Activated T-helper 17 cell treated with anti-CD3 and anti-CD28 coated beads, Interleukin-2, amount 50 U/mL, for 72 hours (primary cell): ENCODE data around the gene AFAP1L2. TPM values are rescaled to one million over a fixed set of nuclear protein-coding genes. Genes with fewer than 3 reads are reported as not detected.

Source experiments
- ATAC-seq: fragments of 150-1000 bp; cut with Tn5 transposase; replicated peaks from 2 replicates; pipeline ENCODE4 v1.10.0; 2021; ENCODE audit warnings: mild to moderate bottlenecking, moderate library complexity
- H3K27ac Mint-ChIP-seq: one replicate; pipeline ENCODE4 v1.8.0; 2022; ENCODE audit warnings: mixed read lengths
- H3K27me3 Mint-ChIP-seq: one replicate; pipeline ENCODE4 v1.8.0; 2022; ENCODE audit warnings: mixed read lengths
- H3K36me3 Mint-ChIP-seq: one replicate; pipeline ENCODE4 v1.8.0; 2022; ENCODE audit warnings: low read depth, mild to moderate bottlenecking, mixed read lengths
- H3K4me1 Mint-ChIP-seq: one replicate; pipeline ENCODE4 v1.8.0; 2022; ENCODE audit warnings: mixed read lengths
- H3K4me3 Mint-ChIP-seq: one replicate; pipeline ENCODE4 v1.8.0; 2022; ENCODE audit warnings: mild to moderate bottlenecking, mixed read lengths
- H3K9me3 Mint-ChIP-seq: one replicate; pipeline ENCODE4 v1.8.0; 2022; ENCODE audit warnings: mixed read lengths
- total RNA-seq, 2 donors: library from RNA; stranded (reverse); gene quantifications; one replicate each; pipeline ENCODE4 v1.2.3, GENCODE V29; 2022

Gene AFAP1L2
- total RNA-seq, 2 donors from 2014 or later, result 1.1 to 1.7 TPM

DNA sequence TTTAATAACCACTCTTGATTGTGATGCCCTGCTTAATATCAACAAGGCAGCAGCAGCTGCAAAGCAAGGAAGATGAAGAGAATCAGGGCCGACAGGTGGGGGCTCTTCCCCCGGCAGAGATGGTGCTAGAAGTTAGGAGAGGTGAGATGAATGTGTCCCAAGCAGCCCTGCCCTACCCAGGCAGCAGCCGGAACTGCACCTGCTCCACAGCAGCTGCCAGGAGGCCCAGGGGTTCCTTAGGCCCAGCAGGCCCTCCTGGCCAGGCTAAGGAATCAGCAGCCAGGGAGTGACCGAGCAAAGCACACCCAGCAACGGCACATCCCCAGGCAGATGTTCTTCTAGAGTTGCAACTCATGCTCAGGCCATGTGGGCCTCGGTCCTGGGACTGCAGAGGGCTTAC is 17.9 kb downstream of the AFAP1L2 start:
- Mint-ChIP-seq H3K36me3 (no peaks in the 10 kb centered on the region), H3K27me3 (peaks cover 20% of the 10 kb centered on the region), H3K4me3 (no peak overlapping the region), H3K9me3 (no peaks in the 10 kb centered on the region), H3K4me1 (peaks cover 7% of the 10 kb centered on the region), H3K27ac (no peak overlapping the region)
- no peak for ATAC-seq

DNA sequence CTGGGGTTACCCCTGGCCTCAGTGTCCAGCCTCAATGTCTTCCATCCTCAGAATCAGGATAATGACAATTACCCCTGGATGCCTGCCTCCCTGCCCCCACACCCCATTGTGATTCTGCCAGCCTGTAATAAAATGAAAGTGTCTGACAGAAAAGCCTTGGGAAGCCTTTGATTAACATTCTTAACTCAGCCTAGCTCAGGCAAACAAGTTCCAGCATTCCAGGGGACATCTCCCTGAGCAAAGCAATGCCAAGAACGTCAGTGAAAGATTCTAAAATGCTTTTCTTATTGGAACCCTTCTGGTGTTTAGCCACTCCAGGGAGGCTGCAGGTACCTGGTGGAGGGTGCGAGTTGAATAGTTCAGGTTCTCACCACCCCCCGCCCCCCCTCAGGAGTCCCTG is 18.7 kb downstream of the AFAP1L2 start:
- ATAC-seq, result no peak
- Mint-ChIP-seq H3K4me1 (peaks cover 7% of the 10 kb centered on the region), H3K27me3 (peaks cover 24% of the 10 kb centered on the region), H3K9me3 (no peaks in the 10 kb centered on the region), H3K4me3 (no peak overlapping the region), H3K27ac (no peak overlapping the region), H3K36me3 (no peaks in the 10 kb centered on the region)

DNA sequence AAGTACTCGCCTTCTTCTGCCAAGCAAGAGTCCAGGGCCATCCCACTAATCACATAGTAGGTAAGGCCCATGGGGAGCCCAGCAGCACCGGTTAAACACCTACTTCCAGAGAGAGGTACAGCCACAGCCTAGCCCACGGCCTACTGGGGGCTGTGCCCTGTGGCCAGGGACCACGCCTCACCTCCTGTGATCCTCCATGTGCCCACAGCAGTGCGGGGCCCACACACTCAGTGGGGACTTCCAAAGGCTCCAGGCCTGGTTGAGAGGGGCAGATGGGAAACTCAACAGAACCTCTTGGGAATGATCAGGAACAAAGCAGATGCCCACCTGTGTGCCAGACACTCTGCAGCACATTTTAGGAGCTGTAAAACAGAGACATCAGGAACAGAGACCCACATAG is 19.7 kb downstream of the AFAP1L2 start:
- Mint-ChIP-seq H3K4me3 (no peak overlapping the region), H3K27me3 (peaks cover 26% of the 10 kb centered on the region), H3K27ac (no peak overlapping the region), H3K4me1 (peaks cover 7% of the 10 kb centered on the region), H3K36me3 (no peaks in the 10 kb centered on the region), H3K9me3 (no peaks in the 10 kb centered on the region)
- ATAC-seq, result no peak

DNA sequence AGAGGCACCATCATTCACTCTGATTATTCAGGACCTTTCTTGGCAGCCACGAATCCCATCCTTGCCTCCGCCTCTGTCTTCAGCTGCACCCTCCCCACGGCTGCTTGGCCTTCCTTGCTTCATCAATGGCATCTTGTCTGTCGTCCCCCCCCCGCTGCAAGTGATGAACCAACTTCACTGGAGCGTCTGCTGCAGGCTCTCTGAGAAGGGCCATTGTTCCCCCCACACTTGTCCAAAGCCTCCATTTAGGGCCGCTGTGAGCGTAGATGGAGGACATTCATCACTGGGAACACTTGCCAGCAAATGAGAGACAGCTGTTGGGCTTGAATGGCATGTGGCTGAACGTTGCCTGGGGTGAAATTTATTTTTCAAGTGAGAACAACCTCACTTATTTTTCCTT is 20.1 kb downstream of the AFAP1L2 start:
- Mint-ChIP-seq H3K27me3 (peaks cover 28% of the 10 kb centered on the region), H3K9me3 (no peaks in the 10 kb centered on the region), H3K36me3 (no peaks in the 10 kb centered on the region)

DNA sequence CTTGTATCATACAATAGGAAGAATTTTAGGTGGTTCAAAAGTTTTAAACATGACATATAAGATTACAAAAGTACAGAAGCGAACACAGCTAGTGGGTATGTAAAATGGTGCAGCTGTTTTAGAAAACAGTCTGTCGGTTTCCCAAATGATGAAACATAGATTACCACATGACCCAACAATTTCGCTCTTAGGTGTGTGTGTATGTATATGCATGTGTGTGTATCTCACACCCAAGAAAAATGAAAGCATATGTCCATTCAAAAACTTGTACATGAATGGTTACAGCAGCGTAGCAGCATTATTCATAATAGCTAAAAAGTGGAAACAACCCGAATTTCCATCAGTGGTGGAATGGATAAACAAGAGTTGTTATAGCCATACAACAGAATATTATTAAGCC is 23.5 kb downstream of the AFAP1L2 start:
- Mint-ChIP-seq H3K36me3 (no peaks in the 10 kb centered on the region), H3K4me3 (no peak overlapping the region), H3K4me1 (no peaks in the 10 kb centered on the region), H3K27me3 (peaks cover 35% of the 10 kb centered on the region), H3K9me3 (no peaks in the 10 kb centered on the region), H3K27ac (no peak overlapping the region)
- no peak for ATAC-seq

More for the DNA sequence above, 20.1 kb downstream of the AFAP1L2 start:
- ATAC-seq, result no peak
- H3K4me3 Mint-ChIP-seq, result no peak overlapping the region
- no peak overlapping the region for H3K27ac Mint-ChIP-seq
- peaks cover 7% of the 10 kb centered on the region for H3K4me1 Mint-ChIP-seq

DNA sequence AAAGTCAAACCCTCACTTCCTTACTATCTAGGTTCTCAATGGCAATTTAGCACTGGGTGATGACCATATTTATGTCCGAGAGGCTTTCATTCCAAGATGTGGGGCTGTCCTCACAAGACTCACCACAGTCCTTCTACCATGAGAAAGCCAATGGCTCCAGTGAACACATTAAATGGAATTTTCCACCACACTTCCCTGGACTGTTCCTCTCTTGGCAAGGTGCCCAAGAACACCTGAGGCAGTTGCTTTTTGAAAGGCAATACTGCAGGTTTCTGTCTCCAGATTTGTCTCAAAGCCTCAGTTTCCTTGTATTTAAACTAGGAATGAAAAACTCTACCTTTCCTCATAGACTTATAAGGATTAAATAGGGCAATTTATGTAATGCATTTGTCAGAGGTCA is 24.2 kb downstream of the AFAP1L2 start:
- ATAC-seq, result no peak
- H3K4me1 Mint-ChIP-seq, result no peaks in the 10 kb centered on the region
- no peaks in the 10 kb centered on the region for H3K36me3 Mint-ChIP-seq
- H3K9me3 Mint-ChIP-seq, result no peaks in the 10 kb centered on the region
- H3K4me3 Mint-ChIP-seq, result no peak overlapping the region
- no peak overlapping the region for H3K27ac Mint-ChIP-seq
- H3K27me3 Mint-ChIP-seq, result peaks cover 40% of the 10 kb centered on the region

DNA sequence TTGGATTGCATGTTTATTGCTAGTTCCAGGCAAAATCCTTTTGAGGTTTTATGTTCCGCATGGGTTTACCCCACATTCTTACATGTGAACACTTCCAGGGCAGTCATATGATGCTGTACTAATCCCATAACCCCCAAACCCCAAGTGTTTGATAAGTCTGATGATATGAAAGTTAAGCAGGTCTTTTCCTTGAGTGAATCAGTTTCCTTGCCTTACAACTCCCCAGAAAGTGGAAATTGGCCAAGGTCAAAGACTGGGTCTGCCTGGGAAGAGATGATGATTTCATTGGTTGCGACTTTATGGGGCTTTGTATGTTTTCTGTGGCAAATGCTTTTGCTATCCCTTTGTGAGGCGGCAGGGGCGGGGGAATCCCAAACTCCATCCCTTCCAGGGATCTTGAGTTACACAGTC is 24.7 kb downstream of the AFAP1L2 start:
- ATAC-seq, result no peak
- Mint-ChIP-seq H3K4me3 (no peak overlapping the region), H3K9me3 (no peaks in the 10 kb centered on the region), H3K4me1 (no peaks in the 10 kb centered on the region), H3K27me3 (peaks cover 41% of the 10 kb centered on the region), H3K27ac (no peak overlapping the region), H3K36me3 (no peaks in the 10 kb centered on the region)

DNA sequence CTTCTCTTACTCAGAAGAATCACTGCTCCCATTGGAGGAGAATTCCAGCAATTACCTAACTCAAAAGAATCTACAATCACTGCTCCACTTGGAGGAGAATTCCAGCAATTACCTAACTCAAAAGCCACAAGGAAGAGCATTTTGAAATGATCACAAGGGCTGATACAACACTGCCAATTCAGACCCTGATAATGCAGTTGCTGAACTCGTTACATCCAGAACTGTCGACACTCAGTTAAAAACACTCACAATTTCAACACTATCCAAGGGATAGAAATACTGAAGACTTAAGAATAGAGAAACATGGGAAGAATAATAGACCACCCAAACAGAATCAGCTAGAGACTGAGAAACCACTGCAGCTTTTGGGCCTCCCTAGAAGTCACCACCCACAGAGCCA is 27.8 kb downstream of the AFAP1L2 start:
- Mint-ChIP-seq H3K9me3 (no peaks in the 10 kb centered on the region), H3K27me3 (peaks cover 34% of the 10 kb centered on the region), H3K36me3 (no peaks in the 10 kb centered on the region), H3K27ac (no peak overlapping the region), H3K4me1 (no peaks in the 10 kb centered on the region), H3K4me3 (no peak overlapping the region)
- no peak for ATAC-seq

DNA sequence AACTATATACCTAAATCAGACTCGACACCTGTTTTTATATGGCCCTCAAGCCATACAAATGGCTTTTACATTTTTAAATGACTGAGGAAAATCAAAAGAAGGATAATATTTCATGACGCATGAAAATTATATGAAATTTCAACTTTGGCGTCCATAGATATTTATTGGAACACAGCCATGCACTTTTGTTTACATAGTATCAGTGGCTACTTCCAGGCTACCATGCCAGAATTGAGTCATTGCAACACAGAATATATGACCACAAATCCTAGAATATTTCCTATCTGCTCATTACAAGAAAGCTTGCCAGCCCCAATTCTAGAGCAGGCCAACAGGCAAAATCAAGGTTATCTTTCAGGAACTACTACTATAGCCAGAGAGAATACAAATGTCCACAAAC is 29.3 kb downstream of the AFAP1L2 start:
- ATAC-seq, result no peak
- no peak overlapping the region for H3K4me3 Mint-ChIP-seq
- peaks cover 25% of the 10 kb centered on the region for H3K27me3 Mint-ChIP-seq
- no peaks in the 10 kb centered on the region for H3K4me1 Mint-ChIP-seq
- no peaks in the 10 kb centered on the region for H3K36me3 Mint-ChIP-seq
- H3K9me3 Mint-ChIP-seq, result no peaks in the 10 kb centered on the region
- no peak overlapping the region for H3K27ac Mint-ChIP-seq

DNA sequence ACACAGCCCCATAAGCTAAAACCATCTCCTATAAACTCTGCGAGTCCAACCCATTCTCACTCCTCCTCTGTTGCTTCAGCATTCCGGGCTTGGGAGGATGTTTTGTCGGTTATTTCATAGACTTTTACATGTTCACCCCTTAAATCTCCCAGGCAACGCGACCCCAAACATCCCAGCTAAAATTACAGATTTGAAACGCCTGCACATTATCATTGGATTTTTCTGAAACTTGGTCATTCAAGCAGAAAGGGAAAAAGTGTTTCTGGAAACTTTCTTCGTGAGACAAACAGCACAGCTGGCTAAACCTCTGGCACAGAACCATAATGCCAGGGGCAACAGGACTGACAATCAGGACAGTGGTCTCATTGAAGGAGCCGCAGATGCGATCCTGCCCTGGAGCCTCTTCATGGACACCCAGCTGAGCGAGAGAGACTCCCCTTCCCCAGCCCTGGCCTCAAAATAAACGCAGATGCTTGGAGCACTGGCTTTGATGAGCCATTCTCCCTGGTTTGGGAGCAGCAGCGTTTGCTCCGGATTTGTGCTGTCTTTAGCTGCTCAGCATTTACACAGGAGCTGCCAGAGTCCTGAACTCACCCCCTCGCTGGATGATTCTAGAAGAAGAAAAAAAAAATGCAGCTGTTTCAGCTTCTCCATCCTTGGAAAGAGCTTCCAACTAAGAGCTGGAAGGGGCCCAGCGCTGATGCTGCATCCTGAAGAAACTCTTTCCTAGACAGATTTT is 30.1 kb downstream of the AFAP1L2 start:
- Mint-ChIP-seq H3K4me1 (no peaks in the 10 kb centered on the region), H3K4me3 (no peak overlapping the region), H3K27ac (no peak overlapping the region), H3K9me3 (no peaks in the 10 kb centered on the region), H3K36me3 (no peaks in the 10 kb centered on the region), H3K27me3 (peaks cover 20% of the 10 kb centered on the region)
- ATAC-seq, result no peak

DNA sequence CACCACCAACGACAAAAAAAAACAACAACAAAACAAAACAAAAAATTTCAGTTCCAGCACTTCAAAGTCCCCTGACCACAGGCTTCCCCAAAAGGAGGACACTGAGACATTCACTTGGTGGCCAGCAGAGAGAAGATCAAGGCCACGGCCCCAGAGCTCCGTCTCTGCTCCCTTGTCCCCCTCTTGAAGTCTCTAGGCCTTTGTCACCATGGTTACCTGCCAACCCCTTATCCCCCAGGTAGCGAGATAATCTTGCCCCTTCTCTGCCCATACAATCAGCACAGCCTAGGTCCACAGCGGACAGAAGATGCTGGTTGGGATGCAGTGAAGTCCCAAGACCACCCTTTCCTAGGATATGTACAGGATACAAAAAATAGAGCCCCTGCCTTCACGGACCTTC is 30.7 kb downstream of the AFAP1L2 start:
- Mint-ChIP-seq H3K27ac (no peak overlapping the region), H3K27me3 (peaks cover 19% of the 10 kb centered on the region), H3K4me3 (no peak overlapping the region), H3K36me3 (no peaks in the 10 kb centered on the region), H3K9me3 (no peaks in the 10 kb centered on the region), H3K4me1 (no peaks in the 10 kb centered on the region)
- ATAC-seq, result no peak

DNA sequence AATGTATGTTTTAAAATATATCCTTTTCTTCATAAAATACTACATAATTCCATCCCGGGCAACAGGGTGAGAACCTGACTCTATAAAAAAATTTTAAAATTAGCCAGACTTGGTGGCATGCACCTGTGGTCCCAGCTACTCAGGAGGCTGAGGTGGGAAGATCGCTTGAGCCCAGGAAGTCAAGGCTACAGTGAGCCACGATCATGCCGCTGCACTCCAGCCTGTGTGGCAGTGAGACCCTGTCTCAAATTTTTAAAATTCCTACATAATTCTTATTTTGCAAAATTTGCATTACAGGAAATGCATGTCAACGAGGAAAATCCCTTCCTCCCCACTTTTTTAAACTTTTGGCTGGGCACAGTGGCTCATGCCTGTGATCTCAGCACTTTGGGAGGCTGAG is 31.3 kb downstream of the AFAP1L2 start:
- no peak overlapping the region for H3K27ac Mint-ChIP-seq

DNA sequence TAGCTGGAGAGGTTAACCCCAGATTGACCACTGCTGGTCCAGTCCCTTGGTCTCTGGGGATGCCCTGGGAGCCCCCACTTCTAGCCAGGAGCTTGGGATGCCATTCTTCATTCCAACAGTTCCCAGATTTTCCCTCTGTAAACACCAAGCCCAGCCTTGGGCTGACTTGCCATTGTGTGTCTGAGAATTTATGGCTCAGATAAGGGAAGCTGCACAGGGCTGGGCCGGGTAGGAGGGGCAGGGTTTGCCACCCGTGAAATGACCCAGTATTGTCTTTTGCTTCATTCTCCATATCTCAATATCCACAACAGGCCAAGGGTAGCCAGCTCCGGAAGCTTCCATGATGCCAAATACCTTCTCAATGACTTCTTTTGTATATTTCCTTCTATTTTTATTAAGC is 32.1 kb downstream of the AFAP1L2 start:
- H3K4me1 Mint-ChIP-seq, result no peaks in the 10 kb centered on the region
- H3K27me3 Mint-ChIP-seq, result peaks cover 16% of the 10 kb centered on the region
- no peak overlapping the region for H3K27ac Mint-ChIP-seq
- no peak for ATAC-seq
- H3K4me3 Mint-ChIP-seq, result no peak overlapping the region
- no peaks in the 10 kb centered on the region for H3K36me3 Mint-ChIP-seq
- no peaks in the 10 kb centered on the region for H3K9me3 Mint-ChIP-seq

More for the DNA sequence above, 31.3 kb downstream of the AFAP1L2 start:
- H3K36me3 Mint-ChIP-seq, result no peaks in the 10 kb centered on the region
- H3K4me3 Mint-ChIP-seq, result no peak overlapping the region
- peaks cover 17% of the 10 kb centered on the region for H3K27me3 Mint-ChIP-seq
- H3K9me3 Mint-ChIP-seq, result no peaks in the 10 kb centered on the region
- no peaks in the 10 kb centered on the region for H3K4me1 Mint-ChIP-seq
- ATAC-seq, result no peak

DNA sequence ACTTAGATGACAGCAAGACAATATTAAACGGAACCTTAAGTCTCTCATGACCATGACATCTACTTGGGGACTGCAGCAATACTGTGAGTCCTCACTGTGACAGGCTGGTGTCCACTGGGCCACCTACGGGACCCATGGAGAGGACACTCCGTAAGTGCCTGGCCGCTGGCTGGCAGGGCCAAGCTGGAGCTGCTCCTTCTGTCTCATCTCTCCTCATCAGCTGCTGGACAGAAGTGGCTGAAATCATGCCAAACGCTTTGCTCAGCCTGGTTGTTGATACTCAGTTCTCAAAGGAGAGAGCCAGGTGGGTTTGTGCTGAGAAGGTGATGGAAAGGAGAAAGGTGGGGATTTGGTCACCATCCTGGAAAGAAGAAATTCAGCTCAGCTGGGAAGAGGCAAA is 33.3 kb downstream of the AFAP1L2 start:
- no peaks in the 10 kb centered on the region for H3K9me3 Mint-ChIP-seq
- no peak overlapping the region for H3K4me3 Mint-ChIP-seq
- H3K27ac Mint-ChIP-seq, result no peak overlapping the region
- ATAC-seq, result no peak
- peaks cover 5% of the 10 kb centered on the region for H3K27me3 Mint-ChIP-seq
- no peaks in the 10 kb centered on the region for H3K36me3 Mint-ChIP-seq
- no peaks in the 10 kb centered on the region for H3K4me1 Mint-ChIP-seq

DNA sequence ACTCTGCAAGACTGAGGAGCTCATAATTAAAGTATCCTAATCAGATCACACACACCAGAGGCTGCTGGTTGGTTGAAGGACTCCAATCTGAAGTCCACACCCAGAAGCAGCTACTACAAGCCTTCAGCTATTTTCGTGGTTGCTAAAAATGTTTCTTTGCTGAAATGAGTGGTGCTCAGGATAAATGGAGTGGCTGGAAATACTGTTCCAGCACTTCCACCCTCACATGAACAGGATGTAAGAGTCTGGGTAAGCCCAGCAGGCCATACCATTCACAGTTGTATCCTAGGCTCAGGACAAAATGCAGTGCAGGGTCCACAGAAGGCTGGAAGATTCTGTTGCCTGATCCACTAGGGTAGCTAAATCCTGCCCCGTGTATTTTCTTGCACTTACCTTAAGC is 34.1 kb downstream of the AFAP1L2 start:
- Mint-ChIP-seq H3K4me1 (no peaks in the 10 kb centered on the region), H3K36me3 (no peaks in the 10 kb centered on the region), H3K27ac (no peak overlapping the region), H3K9me3 (no peaks in the 10 kb centered on the region), H3K27me3 (peaks cover 2% of the 10 kb centered on the region), H3K4me3 (no peak overlapping the region)
- ATAC-seq, result no peak

DNA sequence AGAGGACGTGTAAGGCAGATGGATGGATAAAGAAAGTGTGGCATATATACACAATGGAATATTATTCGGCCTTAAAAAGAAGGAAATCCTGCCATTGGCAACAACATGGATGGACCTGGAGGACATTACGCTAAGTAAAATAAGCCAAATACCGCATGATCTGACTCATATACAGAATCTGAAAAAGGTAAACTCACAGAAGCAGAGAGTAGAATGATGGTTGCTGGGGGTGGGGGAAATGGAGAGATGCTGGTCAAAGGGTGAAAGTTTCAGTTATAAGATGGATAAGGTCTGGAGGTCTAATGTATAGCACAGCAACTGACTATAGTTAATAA is 36.3 kb downstream of the AFAP1L2 start:
- no peak for ATAC-seq
- Mint-ChIP-seq H3K27me3 (no peaks in the 10 kb centered on the region), H3K27ac (no peak overlapping the region), H3K36me3 (no peaks in the 10 kb centered on the region), H3K4me3 (no peak overlapping the region), H3K4me1 (no peaks in the 10 kb centered on the region), H3K9me3 (no peaks in the 10 kb centered on the region)
